NCI-H748 (cell line): ENCODE data around the gene RBMS3.
"Not testable (repeated sequence)": the region's sequence is repeated elsewhere in the genome, so short reads cannot be mapped to it uniquely, and the experiment has no call there.

Experiments used
- DNase-seq: peaks from one replicate; lab custom pipeline; 2025; ENCODE audit not compliant: unreplicated experiment; lab: John Stamatoyannopoulos, UW

Gene RBMS3

DNA sequence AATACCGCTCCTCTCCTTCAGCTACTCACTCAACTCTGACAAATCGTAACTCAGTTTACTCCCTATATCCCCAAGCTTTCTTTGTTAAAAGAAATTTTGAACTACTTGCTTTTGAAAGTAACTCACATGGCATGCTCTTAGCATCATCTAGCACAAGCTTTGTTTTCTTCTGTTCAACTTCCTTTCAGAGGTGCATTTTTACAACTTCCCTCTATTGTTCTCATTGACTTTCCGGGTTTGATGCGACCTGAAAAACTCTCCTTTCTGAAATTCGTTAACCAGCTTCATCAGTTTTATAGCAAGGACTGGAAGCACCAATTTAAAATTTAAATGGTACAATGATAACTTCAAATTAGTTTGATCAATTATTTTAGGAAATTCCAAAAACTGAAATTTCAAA lies 696.0 kb downstream of the RBMS3 start:
- DNase-seq: no peak

DNA sequence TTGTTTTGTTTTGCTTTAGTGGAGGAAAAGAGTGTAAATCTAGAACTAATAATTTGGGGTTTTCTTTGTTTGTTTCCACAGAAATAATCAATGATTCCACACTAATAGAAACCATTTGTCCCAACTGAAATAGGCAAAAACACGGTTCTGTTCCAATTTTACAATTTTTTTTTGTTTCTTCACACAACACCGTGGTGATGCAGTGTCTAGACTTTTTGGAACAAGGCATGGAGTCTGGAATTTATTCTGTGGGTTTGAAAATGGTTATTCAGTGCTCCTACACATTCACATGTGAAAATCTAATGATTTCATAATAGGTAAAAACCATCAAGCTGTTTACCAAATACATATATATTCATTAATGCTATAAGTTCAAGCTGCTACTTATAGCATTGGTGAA lies 696.5 kb downstream of the RBMS3 start:
- no peak for DNase-seq

GRCh38 chr3:29978036-29978435 lies 697.2 kb downstream of the RBMS3 start:
- DNase-seq: no peak

DNA sequence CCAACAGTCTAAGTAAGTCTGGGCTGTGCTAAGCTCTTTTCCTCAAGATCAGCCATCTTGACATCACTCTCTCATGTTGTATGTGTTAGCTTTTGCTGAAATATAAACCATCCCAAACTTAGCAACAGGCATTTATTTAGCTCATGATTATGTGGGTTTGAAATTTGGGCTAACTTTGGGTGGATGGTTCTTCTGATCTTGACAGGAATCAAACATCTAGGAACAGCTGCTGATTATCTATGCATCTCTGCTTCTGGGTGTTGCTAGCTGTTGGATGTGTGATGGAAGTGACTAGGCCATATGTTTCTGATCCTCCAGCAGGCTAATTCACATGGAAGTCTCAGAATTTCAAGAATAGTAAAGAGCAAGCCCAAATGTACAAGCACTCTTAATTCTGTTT lies 710.3 kb downstream of the RBMS3 start:
- no peak for DNase-seq

- DNase-seq: no peak
Observed at GRCh38 chr3:30002797-30003196, 721.9 kb downstream of the RBMS3 start.

DNA sequence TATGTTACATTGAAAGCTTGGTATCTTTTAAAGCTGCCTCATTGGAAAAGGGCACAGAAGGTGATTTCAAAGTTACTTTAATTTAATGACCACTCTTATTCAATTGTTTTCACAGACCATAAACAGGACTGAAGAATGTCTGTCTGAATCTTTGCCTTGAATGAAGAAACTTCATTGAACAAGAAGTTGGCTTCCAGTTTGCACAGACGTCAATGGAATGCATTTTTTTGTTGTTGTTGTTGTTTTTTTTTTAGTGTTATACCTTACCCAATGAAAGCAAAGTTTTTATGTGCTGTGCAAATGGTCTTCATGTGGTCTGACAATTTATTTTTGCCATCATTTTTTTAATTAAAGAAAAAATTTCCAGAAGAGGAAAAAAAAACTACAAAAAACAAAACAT lies 722.9 kb downstream of the RBMS3 start:
- DNase-seq: no peak

DNA sequence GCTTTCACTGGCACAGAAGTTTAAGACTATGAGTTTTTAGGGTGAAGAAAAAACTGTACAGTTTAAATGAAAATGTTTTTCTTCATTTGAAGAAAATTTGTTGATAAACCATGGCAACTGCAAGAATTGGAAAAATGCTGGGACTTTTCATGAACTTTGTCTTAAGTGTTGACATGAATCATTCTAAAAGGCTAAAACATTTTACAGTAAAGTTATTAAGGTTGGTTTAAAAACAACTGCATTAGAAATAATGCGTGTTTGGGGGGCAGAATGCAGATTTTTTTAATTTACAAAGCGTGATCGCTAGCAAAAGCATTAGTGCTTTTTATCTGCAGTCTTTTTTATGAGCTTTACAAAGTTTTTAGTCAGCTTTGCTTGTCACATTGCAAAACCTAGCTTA lies 723.6 kb downstream of the RBMS3 start:
- no peak for DNase-seq

DNA sequence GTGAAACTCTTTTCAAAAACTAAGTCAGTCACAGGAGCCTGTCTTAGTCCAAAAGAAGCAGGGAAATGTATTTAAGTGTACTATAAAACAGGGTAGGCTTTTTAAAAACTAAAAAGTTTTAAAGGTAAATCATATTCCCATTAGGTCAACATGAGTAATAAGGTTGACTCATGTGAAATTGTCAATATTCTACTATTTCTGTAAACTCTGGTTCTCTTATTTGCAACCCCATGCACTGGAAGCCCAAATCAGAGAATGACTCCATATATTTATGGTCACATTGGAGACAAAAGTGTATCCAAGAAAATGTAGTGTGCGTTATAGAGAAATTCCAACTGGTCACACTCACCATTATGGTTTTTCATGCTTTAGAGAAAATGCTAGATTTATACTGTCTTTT lies 725.2 kb downstream of the RBMS3 start:
- no peak for DNase-seq

- DNase-seq: no peak
Observed at GRCh38 chr3:30007668-30008067, 726.8 kb downstream of the RBMS3 start.

DNA sequence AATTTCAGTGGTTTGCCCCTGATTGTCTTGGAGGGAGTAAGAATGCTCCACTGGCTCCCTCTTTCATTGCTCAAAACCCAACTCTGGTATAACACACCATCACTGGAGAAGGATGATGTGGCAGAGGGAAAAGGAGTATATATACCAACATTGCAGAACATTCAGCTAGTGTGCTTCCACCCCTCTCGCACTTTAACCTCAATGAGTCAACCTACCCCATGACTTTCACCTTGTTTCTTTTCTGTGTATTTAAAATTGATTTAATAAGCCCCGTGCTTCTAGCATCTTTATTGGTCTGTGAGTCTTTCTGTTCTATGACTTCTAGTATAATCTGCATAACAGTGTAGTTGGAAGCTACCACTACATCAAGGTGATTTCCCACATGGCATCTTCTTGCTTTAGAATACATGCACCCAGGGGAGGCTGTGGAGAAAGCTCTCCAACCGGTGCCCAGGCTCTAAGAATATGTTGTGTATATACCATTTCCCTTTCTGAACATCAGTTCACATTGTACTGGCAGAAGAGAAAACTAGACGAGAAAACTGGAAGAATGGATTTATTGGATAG lies 730.4 kb downstream of the RBMS3 start:
- DNase-seq: no peak

GRCh38 chr3:30012941-30013543 lies 732.2 kb downstream of the RBMS3 start:
- peak; percentile 72 for DNase-seq

- no peak for DNase-seq
Observed at GRCh38 chr3:30017901-30018300, 737.0 kb downstream of the RBMS3 start.

- DNase-seq: peak; percentile 30
Observed at GRCh38 chr3:30020380-30020779, 739.5 kb downstream of the RBMS3 start.

- no peak for DNase-seq
Observed at GRCh38 chr3:30024466-30024865, 743.6 kb downstream of the RBMS3 start.

DNA sequence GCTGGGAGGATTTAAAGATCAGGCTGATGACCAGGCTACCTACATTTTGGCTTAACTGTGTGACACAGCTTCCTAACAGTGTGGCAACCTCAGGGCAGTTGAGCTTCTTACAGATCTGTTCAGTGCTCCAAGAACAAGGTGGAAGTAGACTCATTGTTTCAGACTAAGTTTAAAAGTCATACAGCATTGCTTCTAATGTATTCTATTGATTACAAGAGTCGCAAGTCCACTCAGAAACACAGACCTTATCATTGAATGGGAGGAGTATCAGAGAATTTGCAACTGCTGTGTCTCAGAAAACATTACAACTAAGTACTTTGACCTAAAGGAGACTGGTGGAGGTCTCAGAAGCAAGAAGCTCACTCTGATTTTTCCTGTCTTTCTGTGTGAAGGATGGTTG lies 746.0 kb downstream of the RBMS3 start:
- DNase-seq: no peak

DNA sequence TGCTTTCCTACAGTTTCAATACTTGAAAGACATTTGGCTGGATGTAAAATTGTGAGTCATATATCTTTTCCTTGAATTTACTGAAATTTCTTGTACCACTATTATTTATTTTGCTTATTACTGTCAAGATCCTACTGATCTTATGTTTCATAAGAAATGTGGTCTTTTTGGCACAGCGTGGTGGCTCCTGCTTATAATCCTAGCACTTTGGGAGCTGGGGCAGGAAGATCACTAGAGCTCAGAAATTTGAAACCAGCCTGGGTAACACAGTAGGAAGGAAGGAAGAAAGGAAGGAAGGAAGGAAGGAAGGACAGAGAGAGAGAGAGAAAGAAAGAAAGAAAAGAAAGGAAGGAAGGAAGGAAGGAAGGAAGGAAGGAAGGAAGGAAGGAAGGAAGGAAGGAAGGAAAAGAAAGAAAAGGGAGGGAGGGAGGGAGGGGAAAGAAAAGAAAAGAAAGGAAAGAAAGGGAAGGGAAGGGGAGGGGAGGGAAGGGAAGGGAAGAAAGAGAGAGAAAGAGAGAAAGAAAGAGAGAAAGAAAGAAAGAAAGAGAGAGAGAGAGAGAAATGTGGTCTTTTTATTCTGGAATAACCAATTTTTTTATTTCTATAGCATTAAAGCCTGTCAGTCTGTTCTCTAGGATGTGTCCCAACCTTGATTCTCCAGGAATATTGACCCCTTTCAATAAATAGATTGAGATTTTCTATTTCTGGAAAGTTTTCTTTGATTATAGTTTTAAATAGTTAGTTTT lies 753.5 kb downstream of the RBMS3 start:
- no peak for DNase-seq

DNA sequence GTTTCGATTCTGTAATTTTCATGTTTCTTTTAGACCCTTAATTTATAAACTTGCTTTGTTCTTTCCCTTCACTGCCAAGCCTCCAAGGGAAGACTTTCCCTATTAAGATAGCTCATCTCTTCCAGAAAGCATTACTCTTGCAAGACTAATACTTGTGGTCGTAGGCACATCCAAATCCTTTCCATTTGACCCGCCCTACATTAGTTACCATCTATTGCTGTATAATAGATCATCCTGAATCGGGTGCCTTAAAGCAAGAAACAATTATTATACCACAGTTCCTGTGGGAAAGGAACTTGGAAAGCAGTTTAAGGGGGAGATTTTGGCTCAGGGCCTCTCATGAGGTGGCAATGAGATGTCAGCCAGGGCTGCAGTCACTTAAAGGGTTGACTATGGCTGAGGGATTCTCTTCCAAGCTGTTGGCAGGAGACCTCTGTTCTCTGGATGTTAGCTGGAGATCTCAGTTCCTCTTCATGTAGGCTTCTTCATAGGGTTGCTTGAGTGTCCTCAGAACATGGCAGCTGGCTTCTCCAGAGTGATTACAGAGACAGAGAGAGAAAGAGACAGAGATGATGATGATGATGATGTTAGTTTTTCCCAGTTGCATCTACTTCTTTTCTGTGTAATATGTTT lies 755.2 kb downstream of the RBMS3 start:
- DNase-seq: no peak

DNA sequence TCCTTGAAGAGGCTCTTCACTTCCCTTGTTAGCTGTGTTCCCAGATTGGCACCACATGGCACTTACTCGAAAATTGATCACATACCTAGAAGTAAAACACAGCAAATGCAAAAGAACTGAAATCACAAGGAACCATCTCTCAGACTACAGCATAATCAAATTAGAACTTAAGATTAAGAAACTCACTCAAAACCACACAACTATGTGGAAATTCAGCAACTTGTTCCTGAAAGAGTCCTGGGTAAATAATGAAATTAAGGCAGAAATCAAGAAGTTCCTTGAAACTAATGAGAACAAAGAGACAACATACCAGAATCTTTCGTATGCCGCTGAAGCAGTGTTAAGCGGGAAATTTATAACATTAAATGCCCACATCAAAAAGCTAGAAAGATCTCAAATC lies 759.3 kb downstream of the RBMS3 start:
- DNase-seq: no peak

DNA sequence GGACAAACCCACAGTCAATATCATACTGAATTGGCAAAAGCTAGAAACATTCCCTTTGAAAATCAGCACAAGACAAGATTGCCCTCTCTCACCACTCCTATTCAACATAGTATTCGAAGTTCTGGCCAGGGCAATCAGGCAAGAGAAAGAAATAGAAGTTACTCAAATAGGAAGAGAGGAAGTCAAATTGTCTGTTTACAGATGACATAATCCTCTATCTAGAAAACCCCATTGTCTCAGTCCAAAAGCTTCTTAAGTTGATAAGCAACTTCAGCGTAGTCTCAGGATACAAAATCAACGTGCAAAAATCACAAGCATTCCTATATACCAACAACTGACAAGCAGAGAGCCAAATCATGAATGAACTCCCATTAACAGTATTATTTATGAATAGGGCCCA lies 760.6 kb downstream of the RBMS3 start:
- not testable (repeated sequence) for DNase-seq

GRCh38 chr3:30042274-30042859 lies 761.5 kb downstream of the RBMS3 start:
- peak; percentile 65 for DNase-seq

DNA sequence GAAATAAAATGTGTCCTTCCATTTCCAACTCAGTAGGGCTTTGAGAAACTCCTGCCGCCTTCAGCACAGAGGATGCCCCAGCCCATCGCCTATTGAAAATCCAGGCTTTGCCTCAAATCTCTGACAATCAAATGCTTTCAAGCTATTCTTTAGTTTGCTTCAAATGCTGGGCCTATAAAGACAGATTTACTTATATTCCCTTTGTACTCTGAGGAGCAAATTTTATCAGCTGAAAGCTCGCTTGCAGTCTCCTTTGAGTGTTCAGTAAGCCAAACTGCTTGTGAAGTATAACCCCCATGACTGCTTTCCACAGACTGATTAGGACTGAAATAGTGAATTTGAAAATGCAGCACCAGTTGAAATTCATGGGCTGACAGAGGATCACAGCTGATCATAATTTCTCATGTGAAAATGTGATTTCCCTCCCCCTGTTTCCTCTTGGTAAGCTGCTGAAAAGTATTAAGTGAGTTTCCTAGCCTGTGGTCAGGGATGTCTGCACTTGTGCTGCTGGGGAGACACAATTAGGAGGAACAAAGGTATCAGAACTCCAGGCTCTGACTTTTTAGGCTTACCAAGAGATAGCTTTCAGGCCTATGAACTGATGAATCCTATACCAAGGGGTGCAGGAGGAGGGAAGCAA lies 762.2 kb downstream of the RBMS3 start:
- DNase-seq: no peak
